NCI-H1048 (cell line): ENCODE data around the gene NEO1.
"Not testable (repeated sequence)": the region's sequence is repeated elsewhere in the genome, so short reads cannot be mapped to it uniquely, and the experiment has no call there.

Experiments
- DNase-seq: peaks from one replicate; lab custom pipeline; 2025; lab: John Stamatoyannopoulos, UW

NEO1 gene

DNA sequence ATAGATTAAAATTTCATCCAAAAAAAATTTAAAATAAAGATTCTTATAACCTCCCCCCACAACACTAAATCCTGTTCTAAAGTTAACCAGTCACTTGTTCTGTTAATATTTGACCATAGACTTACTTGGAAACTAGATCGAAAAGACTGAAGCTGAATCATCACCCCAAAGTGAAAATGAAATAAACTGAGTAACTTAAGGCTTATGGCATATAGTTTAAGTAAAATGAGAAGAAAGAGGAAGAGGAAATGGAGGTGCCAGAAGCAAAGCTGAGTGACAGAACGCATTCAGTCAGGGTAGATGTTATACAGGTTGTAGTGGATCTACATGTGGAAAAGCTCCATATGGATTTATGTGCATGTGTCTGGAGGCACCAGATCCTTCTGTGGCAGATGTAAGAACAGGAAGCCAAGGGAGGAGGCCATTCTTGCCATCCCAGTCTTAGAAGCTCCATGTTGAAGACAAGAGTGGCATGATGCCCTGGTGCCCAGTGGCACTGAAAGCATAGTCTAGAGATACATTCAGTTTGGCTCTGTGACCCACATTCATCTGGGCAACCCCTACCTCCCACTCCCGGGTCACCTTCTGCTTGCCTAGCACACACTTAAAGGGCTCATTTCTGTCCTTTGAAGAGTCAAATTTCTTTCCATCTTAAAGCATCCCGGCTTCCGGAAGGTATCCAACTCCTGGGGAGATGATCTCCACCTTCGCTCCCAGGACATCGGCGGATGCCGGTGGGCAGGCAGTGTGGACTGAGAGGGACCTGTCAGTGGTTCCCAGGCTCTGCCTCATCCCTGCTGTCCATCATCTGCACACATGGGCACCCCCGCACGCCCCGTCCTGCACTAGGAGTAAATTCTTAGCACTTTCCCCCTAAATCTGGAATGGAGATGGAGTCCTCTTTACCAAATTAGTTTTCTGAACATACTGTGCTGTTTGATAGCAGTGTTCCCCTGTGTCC, 90.8 kb downstream of the NEO1 start:
- no peak for DNase-seq

- DNase-seq = no peak
Measured at GRCh38 chr15:73143763-73144155, 91.5 kb downstream of the NEO1 start.

GRCh38 chr15:73146419-73146818, 94.2 kb downstream of the NEO1 start:
- DNase-seq = no peak

DNA sequence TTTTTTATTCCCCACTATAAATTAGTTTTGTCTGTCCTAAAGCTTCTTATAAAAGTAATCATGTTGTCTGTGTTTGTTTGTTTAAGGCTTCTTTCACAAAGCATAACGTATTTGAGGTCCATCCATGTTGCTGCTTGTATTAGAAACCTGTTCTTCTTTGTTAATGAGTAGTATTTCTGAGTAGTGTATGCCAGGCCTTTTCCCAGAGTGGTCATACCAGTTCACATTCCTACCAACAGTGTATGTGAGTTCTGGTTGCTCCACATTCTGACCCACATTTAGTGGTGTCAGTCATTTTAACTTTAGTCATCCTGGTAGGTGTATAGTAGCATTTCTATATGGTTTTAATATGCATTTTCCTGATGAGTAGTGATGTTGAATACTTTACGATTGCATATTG, 98.6 kb downstream of the NEO1 start:
- no peak for DNase-seq

- DNase-seq = no peak
Measured at GRCh38 chr15:73153024-73153423, 100.8 kb downstream of the NEO1 start.

DNA sequence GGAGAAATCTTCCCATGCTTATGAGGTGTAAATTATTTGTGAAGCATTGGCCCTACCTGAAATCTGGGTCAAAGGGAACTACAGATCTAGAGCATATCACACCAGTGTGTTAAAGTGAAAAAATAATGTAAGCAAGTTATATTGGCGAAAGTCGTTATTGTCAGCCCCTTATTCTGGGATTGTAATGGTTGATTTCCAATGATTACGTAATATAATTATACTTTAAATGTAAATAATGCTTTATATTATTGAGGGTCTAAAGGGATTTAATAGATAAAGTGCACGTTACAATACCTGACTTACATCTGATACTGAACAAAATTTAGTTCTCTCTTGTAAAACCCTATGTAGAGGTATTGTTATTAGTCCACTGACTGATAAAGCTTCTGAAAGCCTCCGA, 101.2 kb downstream of the NEO1 start:
- no peak for DNase-seq

DNA sequence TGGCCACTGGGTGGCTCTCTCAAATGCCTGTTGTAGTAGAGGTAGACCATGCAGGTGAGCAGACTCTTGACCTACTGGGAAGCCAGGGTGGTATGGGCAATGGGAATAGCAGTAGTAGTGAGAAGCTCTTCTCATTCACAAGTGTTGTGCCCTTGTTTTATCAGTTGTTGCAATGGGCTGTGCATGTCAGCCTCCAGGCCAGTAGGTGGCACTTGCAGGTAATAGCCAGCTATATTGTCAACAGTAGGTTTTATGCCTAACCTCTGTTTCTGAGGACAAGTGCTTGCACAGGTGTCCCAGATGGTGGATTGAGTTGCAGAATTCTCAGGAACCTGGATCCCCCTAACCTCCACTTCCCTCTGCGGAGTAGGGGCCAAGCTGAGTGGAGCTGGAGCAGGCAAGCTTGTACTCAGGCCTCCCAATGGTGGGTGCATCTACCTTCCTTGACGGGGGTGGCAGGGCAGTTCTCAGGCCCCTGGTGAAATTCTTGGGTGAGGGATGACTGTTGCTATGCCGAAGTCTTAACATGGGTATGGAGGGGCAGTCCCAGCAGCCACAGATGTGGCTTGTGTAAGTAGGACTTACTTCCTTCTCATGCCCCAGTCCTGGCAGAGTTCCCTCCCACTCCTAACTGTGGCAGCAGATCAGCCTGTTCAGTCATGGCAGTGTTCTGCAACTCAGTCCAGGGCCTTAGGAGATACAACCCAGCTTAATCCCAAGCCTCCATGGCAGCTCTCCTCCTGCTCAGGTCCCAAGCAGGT, 104.3 kb downstream of the NEO1 start:
- no peak for DNase-seq

DNA sequence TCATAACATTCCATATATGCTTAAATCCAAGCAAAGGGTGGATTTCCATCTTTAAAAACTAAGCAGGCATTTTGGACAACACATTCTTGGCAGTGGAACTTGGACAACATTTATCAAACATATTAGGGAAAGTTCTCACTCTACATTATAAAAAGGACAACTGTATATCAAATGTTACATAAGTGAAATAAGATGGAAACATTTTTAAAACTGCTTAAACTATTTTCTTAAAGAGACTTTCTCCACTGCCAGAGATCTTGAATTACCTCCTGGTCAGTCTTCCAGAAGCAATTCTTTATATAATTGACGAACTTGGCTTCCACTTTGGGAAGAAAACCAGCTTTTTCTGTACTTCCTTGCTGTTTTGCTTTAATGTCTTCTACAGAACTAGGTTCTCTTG, 109.3 kb downstream of the NEO1 start:
- no peak for DNase-seq

DNA sequence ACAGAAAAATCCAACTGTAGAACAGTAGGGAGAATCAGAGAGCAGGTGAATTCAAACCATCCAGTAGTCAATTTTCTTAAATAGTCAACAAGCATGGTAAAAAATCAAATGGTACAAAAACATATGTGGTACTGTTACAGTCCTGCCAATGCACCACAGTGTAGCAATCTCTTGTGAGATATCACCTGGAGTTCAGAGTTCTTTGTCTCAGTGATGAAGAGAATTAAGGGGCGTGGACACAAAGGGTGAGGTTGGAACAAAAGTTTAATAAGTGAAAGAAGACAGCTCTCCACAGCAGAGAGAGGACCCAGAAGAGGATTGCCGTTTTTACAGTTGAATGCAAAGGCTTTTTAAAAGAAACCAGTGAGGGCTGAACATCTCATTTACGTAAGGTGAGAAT, 113.2 kb downstream of the NEO1 start:
- DNase-seq = no peak

DNA sequence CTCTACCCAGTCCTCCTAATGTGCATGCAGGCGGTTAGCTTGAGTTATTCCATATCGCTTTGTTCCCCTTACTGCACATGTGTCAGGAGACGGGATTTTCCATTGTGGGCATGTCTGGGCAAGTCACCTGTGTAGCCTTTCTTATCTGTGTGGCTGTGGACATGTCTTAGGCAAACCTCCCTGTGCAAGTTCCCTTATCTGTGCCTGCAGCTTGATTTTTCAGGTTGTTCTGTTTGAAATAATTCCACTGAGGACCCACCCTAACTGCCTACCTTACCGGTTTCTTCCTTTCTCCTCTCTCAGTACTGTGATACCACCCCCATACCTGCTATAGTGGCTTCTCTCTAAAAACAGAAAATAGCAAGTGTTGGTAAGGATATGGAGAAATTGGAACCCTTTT, 113.6 kb downstream of the NEO1 start:
- no peak for DNase-seq

DNA sequence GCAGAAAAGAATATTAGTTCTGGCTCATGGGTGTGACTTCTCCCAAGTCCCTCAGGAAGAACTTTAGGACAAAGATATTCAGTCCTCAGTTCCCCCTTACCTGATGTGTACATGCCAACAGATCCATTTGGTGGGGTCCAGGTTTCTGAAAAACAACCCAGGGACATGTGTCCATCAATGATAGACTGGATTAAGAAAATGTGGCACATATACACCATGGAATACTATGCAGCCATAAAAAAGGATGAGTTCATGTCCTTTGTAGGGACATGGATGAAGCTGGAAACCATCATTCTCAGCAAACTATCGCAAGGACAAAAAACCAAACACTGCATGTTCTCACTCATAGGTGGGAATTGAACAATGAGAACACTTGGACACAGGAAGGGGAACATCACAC, 114.4 kb downstream of the NEO1 start:
- DNase-seq = not testable (repeated sequence)

DNA sequence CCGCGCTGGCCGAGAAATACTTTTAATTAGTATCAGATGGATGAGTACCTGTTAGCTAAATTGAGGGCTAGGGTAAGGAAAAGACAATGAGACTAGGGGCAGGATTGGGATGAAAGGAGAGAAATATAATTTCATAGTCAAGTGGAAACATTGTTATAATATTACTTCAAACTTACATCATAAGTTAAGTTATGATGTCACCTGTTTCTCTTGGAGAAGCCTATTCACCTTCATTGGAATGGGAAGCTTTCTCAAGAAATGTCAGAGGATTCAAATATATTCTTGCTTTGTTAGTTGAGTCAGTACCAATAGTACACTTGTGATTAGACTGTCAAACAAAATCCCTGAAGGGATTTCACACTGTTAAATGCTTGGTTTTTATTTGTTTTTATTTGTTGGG, 116.2 kb downstream of the NEO1 start:
- DNase-seq = no peak

DNA sequence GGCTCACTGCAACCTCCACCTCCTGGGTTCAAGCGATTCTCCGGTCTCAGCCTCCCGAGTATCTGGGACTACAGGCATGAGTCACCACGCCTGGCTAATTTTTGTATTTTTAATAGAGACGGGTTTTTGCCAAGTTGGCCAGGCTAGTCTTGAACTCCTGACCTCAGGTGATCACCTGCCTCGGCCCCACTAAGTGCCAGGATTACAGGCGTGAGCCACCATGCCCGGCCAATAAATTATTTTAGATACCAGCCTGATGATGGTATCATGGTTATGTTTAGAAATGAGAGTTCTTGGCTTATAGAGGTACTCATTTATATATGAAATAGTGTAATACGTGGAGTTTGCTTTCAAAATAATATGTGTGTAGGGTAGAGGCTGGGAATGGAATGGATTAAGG, 119.4 kb downstream of the NEO1 start:
- no peak for DNase-seq

- DNase-seq = no peak
Measured at GRCh38 chr15:73172508-73172907, 120.2 kb downstream of the NEO1 start.

- no peak for DNase-seq
Measured at GRCh38 chr15:73174171-73174570, 121.9 kb downstream of the NEO1 start.

GRCh38 chr15:73175382-73175781, 123.1 kb downstream of the NEO1 start:
- DNase-seq = no peak

GRCh38 chr15:73176598-73176997, 124.3 kb downstream of the NEO1 start:
- no peak for DNase-seq

- no peak for DNase-seq
Measured at GRCh38 chr15:73183071-73183470, 130.8 kb downstream of the NEO1 start.

GRCh38 chr15:73190189-73190601, 137.9 kb downstream of the NEO1 start:
- DNase-seq = no peak

GRCh38 chr15:73195166-73195565, 142.9 kb downstream of the NEO1 start:
- DNase-seq = no peak

- no peak for DNase-seq
Measured at GRCh38 chr15:73196113-73196512, 143.8 kb downstream of the NEO1 start.

DNA sequence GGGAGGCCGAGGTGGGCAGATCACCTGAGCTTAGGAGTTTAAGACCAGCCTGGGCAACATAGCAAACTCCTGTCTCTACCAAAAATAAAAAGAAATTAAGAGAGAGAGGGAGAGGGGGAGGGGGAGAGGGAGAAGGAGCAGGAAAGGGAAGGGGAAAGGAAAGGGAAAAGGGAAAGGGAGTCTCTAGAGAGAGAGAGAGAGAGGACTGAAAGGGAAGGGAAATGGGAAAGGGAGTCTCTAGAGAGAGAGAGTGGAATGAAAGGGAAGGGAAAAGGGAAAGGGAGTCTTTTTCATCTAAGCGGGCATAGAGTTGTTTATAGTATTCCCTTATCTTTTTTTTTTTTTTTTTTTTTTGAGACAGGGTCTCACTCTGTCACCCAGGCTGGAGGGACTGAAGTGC, 148.1 kb downstream of the NEO1 start:
- DNase-seq = no peak

DNA sequence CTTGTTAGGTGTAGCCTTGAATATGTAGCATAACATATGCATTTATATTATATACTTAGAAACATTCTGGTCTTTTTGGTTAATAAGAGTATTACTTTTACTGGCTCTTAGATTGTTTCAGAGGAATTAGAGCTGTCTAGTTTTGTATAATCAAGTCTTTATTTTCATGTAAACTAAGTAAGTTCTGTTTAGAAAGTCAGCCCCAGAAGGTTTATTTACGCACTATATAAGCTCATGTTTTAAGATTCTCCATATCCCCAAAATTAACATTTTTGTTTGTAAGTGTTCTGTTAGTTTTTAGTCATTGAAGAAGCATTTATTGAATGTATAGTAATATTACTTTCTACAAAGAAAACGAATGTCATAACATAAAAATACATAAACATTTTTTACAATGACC, 158.4 kb downstream of the NEO1 start:
- DNase-seq = no peak
